Activated CD8-positive, alpha-beta memory T cell treated with anti-CD3 and anti-CD28 coated beads for 4 hours (primary cell): ENCODE data around the gene PRDM5.

Experiments used
- DNase-seq, 2 donors: peaks; one replicate each; pipeline ENCODE4 v3.0.0-alpha.2; 2020; ENCODE audit warnings: low read depth in 2 of 2

The PRDM5 gene

DNA sequence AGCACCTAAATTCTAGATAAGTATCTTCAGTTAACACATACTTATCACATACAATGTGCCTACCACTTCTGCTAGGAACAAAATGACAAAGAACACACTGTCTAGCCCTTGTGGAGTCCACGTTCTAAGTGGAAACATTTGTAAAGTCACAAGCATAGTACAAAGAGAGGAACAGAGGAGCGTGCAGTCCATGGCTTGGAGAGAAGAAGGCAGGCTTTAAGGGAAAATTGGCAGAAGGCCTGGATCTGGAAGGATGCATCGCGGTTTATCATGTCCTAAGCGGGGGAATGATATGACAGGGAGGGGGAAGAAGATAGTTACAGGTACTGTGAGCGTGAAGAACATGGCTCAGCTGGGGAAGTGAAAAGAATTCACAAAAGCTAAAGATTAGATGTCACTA lies 218.0 kb downstream of the PRDM5 start:
- DNase-seq: no peak

DNA sequence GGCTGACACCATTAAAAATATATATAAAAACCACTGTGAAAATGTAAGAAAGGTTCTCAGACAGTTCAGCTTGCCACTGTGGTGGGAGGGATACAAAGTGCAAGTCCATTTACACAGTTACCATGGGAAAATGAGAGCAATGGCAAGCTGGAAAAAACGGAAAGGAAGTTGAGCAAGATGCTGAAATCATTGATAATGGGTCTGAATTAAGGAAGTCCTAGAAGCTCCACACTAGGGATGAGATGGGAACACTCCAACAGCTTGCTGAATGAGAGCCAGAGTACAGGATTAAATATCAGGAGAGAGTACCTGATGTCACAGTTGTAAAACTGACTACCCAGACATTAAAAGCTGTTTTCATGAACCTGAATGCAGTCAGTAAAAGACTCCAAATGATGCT lies 218.6 kb downstream of the PRDM5 start:
- no peak for DNase-seq

GRCh38 chr4:120699354-120699753 lies 223.2 kb downstream of the PRDM5 start:
- DNase-seq: no peak

- no peak for DNase-seq
These were observed 227.6 kb downstream of the PRDM5 start for GRCh38 chr4:120694973-120695372.

- no peak for DNase-seq
These were observed 228.7 kb downstream of the PRDM5 start for GRCh38 chr4:120693816-120694215.

DNA sequence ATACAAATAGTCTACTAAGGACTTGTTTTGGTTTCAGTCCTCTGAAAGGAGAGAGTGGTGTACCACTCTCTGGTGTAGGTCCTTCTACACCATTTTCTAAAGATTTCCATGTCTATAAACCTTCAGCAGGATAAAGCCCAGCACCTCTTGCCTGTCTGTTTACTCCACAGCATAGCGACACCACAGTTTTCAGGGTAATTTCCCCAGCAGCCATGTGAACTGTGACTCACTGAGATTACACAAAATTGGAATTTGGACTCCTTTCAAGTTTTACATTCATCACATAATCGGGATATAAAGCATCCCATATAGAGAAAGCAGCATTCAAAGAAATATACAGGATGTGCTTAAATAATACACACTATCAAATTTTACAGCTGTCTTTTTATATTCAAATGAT lies 229.6 kb downstream of the PRDM5 start:
- no peak for DNase-seq

DNA sequence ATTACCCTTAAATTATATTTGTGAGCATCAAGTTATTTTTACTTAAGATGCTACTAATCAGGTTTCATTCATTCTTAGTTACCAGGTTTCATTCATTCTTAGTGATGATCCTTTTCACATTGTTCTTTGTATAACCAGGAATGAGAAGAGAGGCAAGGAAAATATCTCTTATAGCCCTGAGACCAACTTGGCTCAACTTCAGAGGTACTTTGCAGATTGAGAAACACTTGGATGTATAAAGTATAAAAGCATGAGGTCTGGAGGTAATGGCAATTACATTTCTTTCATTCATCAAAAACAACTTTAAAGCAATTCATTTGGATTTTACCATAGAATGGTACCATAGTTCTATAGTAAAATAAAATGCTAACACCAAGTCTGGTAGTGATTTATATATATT lies 231.0 kb downstream of the PRDM5 start:
- no peak for DNase-seq

- no peak for DNase-seq
These were observed 231.4 kb downstream of the PRDM5 start for GRCh38 chr4:120691106-120691505.

GRCh38 chr4:120688791-120689190 lies 233.7 kb downstream of the PRDM5 start:
- no peak for DNase-seq

- no peak for DNase-seq
These were observed 236.7 kb downstream of the PRDM5 start for GRCh38 chr4:120685756-120686278.

DNA sequence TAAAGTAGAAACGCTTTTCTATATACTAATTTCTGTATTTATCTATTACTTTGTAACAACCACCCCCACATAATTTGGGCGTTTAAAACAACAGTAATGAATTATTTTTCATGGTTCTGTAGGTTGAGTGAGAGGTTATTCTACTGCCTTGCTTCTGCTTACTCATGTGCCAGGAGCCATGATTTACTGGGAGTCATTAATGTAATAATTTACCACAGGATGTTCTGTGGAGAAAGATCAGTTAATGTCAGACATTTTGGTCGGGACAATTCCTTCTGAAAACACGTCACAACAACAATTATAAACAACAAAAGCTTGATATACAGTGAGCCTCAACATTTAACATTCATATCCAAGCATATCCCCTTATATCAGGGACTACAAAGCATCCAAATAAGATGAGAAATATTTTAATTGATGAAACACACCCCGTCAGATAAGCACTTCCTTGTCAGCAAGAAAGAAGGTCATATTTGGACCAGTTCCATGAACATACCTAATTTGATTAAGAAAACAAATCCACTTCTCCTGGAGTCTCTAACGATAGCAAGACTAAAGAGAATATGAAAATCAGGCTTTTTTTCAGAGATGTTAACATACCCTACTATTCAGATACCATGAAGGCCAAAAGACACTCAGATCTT lies 238.5 kb downstream of the PRDM5 start:
- DNase-seq: no peak

- no peak for DNase-seq
These were observed 239.5 kb downstream of the PRDM5 start for GRCh38 chr4:120682981-120683380.

DNA sequence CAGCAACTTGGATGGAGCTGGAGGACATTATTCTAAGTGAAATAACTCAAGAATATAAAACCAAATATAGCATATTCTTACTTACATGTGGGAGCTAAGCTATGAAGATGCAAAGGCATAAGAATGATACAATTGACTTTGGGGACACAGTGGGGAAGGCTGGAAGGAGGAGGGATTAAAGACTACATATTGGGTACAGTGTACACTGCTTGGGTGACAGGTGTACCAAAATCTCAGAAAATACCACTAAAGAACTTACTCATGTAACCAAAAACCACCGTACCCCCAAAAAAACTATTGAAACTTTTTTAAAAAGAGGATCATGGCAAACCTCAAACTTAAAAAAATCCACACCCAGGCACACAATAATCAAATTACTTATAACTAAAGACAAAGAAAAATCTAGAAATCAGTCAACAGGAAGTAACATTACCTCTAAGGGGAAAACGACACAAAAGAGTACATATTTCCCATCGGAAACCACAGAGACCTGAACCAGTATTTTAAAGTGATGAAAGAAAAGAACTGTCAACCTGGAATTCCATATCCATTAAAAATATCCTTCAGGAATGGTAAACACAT lies 241.8 kb downstream of the PRDM5 start:
- DNase-seq: no peak

DNA sequence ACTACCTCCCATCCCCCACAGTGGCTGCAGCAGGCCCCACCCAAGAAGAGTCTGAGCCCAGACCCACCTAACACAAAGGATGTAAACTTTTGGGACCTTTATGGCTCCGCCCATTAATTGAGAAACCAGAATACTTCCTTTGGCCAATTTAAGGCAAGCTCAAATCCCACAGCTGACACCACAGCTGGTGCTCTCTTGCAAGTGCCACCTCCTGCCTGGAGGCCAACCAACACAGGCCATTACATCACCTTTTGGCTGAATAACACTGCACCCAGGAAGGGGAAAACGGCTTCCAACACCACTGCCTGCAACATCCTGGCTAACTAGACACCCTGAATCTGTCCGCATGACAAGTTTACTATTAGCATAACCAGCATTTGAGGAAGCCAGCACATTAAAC lies 248.8 kb downstream of the PRDM5 start:
- DNase-seq: no peak

DNA sequence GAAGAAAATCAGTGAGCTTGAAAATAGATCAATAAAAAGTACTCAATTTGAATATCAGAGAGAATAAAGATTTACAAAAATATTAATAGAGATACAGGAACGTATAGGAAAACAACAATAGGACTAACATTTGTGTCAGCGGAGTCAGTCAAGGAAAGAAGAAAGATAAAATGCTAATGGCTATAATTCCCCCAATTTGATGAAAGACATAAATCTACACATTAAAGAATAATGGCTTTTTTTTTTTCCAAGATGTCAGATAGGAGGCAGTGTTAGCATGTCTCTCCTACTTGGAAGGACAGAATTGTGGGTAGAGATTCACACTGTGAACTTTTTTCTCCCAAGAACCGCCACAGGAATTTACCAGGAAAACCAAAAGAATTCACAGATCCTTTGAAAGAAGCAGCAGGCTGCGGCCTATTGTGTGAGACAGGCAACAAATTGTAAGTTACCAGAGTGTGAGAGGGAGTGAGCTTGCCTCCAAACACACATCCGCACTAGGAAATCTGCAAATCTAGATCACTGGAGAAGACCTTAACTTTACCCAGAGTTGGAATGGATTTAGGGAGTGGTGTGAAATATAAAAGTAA lies 249.9 kb downstream of the PRDM5 start:
- DNase-seq: no peak

DNA sequence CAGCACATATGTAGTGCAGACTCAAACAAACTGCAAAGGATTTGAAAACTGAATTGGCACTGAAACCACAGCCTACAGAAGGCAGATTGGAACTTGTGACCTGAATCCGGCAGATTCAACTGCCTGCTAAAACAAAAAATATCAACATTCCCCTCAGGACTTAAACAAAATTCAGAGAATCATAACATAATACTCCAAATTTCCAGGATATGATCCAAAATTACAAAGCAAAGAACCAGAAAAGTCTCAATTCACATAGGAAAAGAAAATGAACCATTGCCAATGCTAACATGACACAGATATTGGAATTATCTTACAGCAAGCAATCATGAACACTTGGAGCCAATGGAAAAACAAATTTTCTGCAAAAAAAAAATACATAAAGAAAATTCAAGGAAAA lies 250.4 kb downstream of the PRDM5 start:
- no peak for DNase-seq

DNA sequence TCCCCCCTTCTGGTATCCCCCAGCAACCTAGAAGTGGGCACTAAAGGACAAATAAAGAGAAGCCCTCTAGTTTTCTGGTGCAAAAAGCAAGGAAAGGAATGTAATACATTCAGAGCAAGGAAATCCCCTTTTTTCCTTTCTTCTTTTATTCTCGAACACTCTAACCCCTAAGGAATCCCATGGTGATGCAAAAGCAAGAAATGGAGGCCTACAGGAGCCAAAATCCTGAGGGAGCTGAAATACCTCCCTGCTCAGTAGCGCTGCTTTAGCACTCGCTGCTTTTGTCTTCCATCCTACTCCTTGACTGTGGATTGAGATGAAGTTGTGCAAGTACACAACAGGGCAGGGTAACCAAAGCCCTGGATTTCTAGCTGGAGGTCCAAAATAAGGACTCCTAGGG lies 251.0 kb downstream of the PRDM5 start:
- no peak for DNase-seq

DNA sequence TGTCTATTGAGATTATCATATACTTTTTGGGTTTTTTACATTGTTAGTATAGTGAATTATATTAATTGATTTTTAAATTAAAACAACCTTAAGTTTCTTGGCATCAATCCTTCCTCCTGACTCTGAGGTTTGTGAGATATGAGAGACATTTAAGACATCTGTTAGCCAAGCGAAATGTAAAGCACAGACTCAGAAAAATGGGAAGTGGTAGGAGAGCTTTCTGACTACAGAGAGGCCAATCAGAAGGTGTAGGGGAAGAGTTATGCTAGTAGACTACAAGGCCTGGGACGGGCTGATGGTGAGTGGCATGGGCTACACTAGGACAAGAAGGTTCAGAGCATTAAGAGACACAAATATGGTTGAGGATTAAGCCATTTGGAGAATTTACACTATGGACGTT lies 255.4 kb downstream of the PRDM5 start:
- no peak for DNase-seq

DNA sequence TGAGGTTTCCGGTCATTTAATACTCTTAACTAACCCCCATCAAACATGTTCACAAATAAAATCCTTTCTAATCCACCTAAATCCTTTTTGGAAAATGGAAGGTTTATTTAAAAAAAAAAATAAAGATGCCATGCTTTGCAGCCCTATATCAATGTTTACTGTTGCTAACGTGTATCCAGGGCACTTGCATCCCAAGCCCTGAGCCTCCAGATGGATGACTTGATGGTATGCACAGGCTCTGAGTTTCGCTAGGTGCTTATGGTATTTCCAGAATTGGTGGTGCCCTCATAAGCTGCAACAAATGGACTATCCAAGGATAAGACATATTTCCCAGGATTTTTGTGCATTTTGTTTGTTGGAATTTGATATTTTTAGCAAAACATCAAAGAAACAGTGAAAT lies 257.7 kb downstream of the PRDM5 start:
- DNase-seq: no peak

DNA sequence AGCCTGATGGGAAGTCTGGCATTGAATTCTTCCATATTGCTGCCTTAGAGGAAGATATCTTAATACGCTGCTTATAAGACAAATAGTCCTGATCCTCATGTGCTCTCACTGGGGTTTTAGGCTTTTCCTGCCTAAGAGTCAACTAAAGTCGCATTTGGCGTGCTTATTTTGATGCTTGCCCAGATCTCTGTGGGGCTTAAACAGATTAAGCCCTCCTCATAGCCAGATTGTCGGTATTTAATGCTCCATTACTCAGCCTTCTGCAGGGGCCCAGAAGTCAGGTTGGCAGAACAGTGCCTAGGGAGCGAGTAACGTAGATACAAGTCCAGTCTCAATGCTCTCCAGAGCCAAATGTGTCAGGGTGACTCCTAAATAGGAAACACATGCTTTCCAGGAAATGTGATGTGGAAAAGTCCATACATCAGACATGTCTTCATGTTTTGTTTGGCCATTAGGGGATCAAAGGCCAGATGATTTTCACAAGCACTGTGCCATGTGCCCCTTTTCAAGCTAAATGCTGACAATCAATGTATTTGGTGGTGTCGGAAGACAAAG lies 262.8 kb downstream of the PRDM5 start:
- DNase-seq: no peak

GRCh38 chr4:120658772-120659171 lies 263.8 kb downstream of the PRDM5 start:
- DNase-seq: no peak

DNA sequence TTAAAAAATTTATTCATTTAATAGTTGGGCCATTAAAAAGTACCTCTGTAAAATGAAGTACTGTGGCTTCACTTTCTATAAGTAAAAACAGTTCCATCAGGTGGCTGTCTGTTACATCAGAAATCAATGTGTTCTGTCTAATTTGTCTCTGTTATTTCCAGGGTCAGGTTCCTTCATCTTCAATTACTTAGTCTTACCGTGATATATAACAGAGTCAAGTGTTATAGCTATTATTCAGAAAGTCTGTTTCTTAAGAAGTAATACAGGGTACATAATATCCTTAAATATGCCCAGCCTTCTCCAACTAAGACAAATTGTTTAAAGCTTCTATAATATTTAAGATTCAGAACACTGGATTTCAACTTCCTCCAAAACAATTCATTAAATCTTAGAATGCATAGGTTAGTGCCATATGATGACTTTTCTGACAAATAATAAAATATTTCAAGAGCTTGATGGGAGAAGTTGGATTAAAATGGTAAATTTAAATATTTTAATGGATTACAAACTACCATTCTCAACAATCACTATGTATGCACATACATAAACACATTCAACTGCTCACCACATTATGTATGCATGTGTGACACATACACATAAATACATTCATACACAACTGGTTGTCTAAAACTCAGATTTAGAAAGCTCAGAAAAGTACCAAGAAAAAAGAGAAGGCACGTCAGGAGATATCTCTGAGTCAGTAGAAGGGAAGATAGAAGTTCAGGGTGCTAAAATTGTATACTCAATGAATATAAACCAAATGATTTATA lies 268.5 kb downstream of the PRDM5 start:
- no peak for DNase-seq
